CD4-positive, alpha-beta T cell treated with Interleukin-6 for 4 hours (primary cell): Measurements from ENCODE around the gene TUBB.
"Not testable (repeated sequence)": the region's sequence is repeated elsewhere in the genome, so short reads cannot be mapped to it uniquely, and the experiment has no call there.

Experiments used
- DNase-seq: peaks from one replicate; pipeline ENCODE4 v3.0.0-alpha.2; 2020; ENCODE audit warnings: mixed read lengths

TUBB gene

GRCh38 chr6:30741789-30742315, 21.7 kb downstream of the TUBB start:
- no peak for DNase-seq

GRCh38 chr6:30742316-30743098, 22.4 kb downstream of the TUBB start, which contains the start of gene FLOT1:
TSS of gene FLOT1 (minus strand) at chr6:30742687. CDS start at chr6:30742189, 498 bp downstream.
- peak; percentile 87 for DNase-seq

- DNase-seq, result peak; percentile 57
Observed at GRCh38 chr6:30743099-30744053, 23.2 kb downstream of the TUBB start.

- DNase-seq, result peak; percentile 74
Observed at GRCh38 chr6:30744054-30744805, 24.1 kb downstream of the TUBB start, which contains the start of gene IER3. TSS of gene IER3 (minus strand) at chr6:30744547. CDS start at chr6:30744518, 29 bp downstream.

- DNase-seq, result no peak
Observed at GRCh38 chr6:30747300-30747687, 27.1 kb downstream of the TUBB start.

- no peak for DNase-seq
Observed at GRCh38 chr6:30747902-30748769, 28.0 kb downstream of the TUBB start.

GRCh38 chr6:30748851-30749540, 28.8 kb downstream of the TUBB start:
- no peak for DNase-seq

GRCh38 chr6:30749554-30750378, 29.6 kb downstream of the TUBB start:
- no peak for DNase-seq

- no peak for DNase-seq
Observed at GRCh38 chr6:30750379-30750668, 30.2 kb downstream of the TUBB start.

- no peak for DNase-seq
Observed at GRCh38 chr6:30752157-30752927, 32.2 kb downstream of the TUBB start.

- no peak for DNase-seq
Observed at GRCh38 chr6:30754631-30755030, 34.5 kb downstream of the TUBB start.

- not testable (repeated sequence) for DNase-seq
Observed at GRCh38 chr6:30756405-30757003, 36.4 kb downstream of the TUBB start.

GRCh38 chr6:30757261-30757904, 37.2 kb downstream of the TUBB start:
- no peak for DNase-seq

GRCh38 chr6:30759575-30760239, 39.6 kb downstream of the TUBB start:
- no peak for DNase-seq

GRCh38 chr6:30760549-30760948, 40.4 kb downstream of the TUBB start:
- no peak for DNase-seq

- no peak for DNase-seq
Observed at GRCh38 chr6:30761791-30762429, 41.8 kb downstream of the TUBB start.

GRCh38 chr6:30763155-30763617, 43.0 kb downstream of the TUBB start:
- no peak for DNase-seq
